ENCODE measurements around the gene IL18RAP.

IL18RAP gene, protein sequence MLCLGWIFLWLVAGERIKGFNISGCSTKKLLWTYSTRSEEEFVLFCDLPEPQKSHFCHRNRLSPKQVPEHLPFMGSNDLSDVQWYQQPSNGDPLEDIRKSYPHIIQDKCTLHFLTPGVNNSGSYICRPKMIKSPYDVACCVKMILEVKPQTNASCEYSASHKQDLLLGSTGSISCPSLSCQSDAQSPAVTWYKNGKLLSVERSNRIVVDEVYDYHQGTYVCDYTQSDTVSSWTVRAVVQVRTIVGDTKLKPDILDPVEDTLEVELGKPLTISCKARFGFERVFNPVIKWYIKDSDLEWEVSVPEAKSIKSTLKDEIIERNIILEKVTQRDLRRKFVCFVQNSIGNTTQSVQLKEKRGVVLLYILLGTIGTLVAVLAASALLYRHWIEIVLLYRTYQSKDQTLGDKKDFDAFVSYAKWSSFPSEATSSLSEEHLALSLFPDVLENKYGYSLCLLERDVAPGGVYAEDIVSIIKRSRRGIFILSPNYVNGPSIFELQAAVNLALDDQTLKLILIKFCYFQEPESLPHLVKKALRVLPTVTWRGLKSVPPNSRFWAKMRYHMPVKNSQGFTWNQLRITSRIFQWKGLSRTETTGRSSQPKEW

DNA sequence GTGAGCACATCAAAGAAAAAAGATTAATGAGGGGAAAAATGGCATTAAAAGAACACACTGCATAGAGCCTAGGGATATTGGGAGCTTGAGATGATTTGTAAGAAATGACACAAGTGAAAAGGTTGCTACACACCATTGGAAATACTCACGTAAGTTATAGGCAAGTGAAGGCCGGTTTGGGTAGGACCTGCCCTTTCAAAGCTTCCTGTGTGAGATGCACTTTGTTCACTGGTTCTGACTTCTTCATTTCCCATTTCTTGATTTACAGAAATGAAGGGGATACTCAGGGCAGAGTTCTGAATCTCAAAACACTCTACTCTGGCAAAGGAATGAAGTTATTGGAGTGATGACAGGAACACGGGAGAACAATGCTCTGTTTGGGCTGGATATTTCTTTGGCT is at the start of gene IL18RAP:
IL18RAP (plus strand) TSS at position 251 of the 400 bp plus-strand sequence; CDS start at position 369, 118 bp downstream.
- DNase-seq, result peak; percentile 43

DNA sequence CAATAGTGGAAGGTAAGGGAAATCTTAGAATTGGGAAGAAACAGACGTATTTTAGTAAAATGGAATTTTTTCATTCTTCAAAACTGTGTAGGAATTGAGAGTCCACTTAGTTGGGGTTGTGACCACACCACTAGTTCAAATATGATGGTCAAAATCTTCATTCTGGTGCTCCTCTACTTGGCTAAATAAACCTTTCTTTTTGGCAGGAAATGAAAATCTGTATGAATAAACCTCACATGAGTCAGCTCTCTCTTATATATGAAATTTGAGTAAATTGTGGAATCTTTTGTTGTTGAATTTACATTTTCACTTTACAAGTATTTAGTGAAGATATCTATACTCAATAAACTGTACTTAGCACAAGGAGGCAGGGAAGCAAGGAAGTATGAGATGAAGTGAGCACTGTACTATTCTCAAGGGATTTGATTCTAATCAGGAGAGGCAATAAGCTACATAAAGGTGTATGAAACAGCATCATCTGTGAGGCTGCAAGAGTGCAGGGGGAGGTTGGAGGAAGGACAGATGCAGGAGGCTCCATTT is 46.8 kb upstream of the IL18RAP start:
- no peak for DNase-seq

DNA sequence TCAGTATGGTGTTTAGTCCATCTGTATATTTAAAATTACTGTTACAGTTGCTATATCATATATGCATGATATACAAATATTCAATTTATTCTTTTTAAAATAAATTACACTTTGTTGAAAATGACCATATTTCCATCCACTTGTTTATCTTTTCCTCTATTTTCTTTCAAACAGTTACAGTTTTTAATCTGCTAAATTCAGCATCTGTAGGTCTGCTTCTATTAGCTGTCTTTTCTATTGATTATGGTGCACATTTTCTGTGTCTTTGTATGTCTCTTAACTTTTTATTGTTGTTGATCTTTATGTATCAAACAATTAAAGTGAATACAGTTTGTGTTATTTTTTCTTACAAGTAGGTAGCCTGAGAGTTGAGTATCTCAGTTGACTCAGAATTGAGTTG is 39.2 kb upstream of the IL18RAP start:
- DNase-seq, result no peak

DNA sequence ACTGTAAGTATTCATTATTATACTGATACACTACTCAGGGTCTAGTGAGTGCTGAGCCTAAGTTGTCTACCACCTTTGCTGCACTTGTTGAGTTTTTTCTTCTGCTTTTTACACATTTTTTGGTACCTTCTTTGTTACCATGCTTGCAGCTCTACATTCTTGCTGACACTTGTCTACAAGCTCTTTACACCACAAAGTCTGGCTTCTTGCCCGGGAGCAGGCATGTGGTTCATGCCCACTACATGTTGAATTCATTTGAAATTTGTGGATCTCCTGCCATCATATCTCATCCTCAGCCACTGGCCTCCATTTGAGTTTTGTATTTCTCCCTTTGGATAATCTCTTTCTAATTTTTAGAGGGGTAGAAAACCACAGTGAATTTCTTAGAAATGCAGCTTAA is 37.4 kb upstream of the IL18RAP start:
- DNase-seq, result no peak

DNA sequence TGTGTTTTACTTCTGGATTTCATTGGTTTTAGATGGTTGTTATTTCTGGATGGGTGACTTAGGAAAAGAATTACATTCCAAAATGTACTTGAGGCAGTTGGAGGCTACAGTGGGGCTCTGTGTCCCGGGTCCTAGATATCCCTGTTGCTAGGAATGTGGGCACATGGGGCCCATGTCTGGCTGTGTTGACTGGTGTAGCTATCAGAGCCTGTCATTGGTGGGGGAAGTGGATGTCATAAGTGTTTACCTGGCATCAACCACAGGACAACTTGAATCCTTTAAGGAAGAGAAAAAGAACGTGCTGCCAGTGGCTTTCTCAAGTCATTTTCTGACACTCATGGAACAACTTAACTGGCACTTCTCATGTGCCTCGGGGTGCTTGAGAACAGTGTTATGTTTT is 37.0 kb upstream of the IL18RAP start:
- no peak for DNase-seq

DNA sequence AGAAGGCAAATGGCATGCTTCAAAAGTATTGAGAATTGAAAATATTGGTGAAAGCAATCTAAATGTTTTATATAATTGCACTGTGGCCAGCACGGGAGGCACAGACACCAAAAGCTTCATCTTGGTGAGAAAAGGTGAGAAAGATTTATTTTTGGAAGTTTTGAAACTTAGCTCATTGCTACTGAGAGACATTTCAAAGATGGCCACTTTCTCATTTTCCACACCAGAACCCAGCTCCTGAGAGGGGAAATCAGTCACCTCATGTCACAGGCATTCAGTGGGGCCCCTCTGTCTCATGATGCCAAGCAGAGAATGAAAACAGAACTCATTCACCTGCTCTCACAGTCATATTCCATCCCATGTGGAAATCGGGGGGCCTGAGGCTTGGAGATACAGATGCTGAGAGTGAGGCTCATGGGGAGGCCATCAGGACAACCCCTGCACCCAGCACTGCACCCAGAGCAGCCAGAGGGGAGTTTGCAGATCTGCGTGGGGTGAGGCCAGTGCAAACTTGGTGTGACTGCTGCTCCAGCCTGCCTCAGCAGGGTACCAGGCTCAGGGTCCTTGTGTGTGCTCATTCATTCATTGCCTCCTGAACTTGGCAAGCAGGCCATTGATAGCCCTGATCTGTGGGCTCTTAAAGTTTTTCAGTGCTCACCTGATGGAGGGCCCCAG is 36.0 kb upstream of the IL18RAP start:
- no peak for DNase-seq

DNA sequence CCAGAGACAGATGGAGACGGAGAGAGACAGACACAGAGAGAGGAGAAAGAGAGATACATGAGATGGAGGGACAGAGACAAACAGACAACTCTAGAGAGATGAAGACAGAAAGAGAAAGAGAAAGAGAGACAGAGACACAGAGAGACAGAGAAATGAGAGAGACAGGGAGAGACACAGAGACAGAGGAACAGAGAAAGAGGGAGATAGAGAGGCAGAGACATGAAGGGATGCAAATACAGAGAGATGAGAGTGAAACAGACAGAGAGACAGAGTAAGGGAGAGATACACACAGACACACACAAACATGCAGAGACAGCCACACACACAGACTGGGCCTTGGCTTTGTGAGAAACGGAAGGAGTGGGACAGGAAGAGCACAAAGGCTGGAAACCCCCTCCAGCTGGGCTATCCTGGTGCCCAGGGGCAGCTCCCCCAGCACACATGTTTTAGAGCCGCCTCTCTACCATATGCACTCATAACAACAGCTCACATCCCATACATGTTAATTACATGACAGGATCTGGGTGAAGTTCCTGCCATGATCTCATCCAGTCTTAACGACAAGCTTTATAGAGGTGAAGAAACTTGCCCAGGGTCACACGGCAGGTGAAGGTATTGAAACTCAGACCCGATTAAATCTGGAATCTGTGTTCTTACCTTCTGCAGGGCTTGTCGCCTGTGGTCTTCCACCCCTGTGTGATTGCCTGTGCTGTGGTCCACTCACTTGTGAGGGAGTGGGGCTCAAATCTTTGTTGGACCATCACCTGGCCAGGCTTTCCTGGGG is 35.0 kb upstream of the IL18RAP start:
- DNase-seq, result no peak

DNA sequence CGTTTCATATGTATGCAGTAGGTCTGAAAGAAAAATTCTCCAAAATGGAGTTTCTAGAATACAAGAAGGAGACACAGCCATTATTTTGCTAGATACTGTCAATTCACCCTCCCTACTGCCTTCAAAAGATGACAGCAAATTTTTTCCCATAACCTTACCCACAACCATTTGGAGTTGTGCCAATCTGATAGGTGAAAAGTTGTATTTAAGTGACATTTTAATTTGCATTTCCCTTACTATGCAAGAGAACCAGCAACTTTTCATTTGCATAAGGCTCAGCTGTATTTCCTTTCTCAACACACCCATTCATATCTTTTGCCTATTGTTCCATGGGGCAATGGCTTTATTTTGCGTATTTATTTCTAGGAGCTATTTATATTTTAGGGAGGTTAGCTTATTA is 31.4 kb upstream of the IL18RAP start:
- peak; percentile 9 for DNase-seq

DNA sequence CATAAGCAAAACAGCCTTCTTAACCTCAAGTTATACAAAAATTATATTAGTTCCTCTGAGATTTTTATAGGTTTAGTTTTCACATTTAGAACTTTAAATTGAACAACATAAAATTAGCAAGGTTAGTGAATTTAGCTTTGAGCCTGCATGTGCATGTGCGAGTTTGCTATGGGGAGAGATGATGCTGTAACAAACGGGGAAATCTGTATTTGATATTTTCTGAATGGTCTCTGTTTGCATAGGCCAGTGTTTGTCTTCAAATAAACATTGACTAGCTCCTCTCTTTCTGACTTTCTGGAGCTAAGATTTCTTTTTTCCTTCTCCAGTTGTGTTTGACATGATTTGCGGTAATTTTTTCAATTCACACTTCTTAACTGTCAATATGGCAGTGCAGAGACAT is 30.9 kb upstream of the IL18RAP start:
- no peak for DNase-seq

DNA sequence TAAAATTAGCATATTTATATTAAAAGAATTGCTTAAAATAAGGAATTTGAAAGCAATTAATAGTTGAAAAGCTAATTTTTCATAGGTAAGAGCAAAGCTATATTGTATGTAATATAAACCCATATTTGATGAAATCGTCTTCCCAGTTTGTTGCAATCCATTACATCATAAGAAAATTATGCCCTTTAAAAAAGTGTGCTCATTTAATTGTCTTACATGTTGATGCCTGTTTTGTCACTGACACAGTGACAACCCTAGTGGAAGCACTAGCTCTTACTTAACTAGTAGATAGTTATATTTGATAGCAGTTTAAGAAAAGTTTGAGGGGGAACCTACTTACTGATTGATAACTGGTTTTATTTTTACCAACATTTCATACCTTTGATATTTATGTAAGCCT is 30.0 kb upstream of the IL18RAP start:
- DNase-seq, result no peak

DNA sequence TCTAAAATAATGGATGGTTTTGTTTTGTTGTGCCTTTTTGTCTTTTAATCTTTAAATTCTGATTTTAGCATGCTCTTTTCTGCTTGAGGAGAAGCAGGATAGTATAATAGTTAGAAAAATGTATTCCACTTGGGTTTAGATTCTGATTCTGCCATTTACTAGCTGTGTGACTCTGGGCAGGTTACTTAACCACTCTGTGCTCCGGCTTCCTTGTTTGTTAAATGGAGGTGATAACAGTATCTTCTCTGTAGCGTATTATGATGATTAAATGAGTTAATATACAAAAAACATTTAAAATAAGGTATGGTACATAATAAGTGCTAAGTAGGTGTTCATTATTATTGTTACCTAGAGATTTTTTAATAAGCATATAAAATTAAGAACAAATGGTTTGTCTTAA is 26.9 kb upstream of the IL18RAP start:
- DNase-seq, result no peak

DNA sequence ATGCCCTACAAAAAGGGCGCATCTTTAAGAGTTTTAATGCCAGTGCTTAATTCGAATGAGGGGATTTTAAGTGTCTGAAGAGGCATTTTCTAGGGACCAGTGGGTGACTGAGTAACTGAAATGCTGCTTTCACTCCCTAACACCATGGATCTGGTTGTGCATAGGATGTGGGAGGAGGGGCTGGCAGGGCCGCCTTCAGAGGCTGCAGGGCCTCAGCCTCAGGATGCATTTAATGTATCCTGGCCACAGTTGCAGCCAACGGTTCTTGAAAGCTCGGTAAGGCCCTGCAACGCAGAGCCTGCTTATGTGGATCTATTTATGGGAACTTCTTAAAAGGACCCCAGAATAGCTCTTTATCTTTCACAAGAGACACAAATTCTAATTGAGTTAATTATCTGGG is 25.8 kb upstream of the IL18RAP start:
- no peak for DNase-seq

DNA sequence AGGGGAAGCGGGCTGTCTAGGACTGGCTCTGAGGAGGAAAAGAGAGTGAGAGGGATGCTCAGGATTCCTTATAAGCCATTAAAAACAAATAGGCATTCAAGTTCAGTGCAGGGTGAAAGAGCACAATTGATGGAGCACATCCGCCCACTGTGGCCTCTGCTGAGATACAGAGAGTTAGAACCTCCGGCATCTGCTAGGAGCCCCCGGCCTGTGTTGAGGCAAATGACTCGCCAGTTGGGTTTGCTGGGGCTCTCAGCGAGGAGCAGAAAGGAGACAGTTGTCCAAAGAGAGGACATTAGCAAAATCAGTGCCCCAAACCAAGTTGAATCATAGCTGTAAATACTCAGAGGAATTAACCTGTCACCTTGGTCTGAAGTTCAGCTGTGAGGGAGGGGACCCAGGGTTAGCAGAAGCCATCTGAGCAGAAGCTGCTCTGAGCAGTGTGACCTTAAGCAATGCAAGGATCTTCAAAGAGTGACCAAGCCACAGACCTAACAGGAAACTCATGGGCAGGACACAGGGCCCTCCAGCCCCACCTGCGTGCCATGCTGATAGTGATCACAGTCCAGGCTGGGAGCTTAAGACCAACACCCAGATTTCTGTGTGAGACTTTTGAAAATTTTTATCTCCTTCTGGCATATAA is 23.3 kb upstream of the IL18RAP start:
- DNase-seq, result no peak

DNA sequence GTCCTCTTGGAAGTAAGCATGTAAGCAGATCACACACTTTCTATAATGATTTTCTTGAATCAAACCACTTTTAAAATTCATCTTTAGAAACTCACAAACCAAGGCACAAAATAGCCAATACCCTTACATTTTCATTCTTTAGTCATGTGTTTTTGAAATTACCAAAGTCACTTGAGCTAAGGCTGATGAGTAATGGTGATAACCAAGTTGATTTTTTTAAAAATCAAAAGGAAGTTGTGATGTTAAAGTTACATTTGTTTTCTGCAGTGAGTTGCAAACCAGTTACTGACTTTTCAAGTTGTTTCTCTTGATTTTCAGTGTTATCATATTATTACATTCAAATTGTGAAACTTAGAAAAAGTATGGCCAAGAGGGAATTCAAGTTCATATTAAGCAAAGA is 21.5 kb upstream of the IL18RAP start:
- no peak for DNase-seq

DNA sequence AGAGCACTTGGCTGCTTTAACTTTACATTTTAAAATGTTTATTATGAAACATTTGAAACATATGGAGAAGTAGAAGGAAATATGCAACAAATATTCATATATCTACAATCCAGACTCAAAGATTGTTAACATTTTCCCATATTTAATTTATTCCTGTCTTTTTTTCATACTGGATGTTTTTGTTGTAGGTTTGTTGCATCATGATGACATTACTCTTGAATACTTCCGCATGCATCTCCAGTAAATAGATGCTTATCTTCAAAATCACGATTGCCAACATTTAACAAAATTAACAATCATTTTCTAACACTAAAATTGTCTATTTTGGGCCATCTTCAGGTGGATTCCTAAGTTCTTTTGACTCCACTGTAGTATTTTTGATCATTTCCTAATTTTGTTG is 21.1 kb upstream of the IL18RAP start:
- no peak for DNase-seq

DNA sequence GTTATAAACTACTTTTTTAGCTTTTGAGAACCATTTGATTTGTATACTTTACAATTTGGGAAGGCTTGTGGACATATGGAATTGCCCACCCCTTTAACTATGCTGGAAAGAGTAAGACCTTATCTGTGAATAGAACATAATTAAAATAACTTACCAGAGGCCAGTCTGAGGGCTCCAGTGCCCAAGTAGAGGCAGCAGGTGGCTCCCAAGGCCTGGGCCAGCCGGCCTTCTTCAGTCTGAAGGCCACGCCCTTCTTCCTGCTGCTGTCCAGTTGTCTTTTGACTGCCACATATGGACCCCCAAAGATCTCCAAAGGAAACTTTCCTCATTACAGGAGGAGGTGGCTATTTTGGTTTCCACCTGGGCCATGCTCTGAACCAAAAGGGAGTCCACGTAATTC is 12.0 kb upstream of the IL18RAP start:
- no peak for DNase-seq

DNA sequence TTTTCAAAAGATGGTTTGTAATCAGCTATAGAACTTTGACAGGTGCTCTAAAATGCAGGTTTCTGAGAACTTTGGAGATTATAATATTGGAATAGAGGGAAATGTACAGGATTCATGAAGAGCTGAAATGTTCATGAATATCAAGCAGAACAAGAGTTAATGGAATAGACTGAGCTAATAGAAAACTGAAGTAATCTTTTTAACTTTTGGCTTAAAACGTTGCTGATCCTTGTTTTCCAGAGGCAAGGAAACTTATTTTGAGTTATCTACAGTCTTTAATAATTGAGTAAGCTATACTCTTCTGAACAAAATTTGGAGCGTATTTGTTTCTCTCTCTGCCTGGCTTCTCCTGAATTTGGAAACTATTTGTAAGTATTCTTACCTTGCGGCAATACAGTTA is 10.8 kb upstream of the IL18RAP start:
- DNase-seq, result no peak

DNA sequence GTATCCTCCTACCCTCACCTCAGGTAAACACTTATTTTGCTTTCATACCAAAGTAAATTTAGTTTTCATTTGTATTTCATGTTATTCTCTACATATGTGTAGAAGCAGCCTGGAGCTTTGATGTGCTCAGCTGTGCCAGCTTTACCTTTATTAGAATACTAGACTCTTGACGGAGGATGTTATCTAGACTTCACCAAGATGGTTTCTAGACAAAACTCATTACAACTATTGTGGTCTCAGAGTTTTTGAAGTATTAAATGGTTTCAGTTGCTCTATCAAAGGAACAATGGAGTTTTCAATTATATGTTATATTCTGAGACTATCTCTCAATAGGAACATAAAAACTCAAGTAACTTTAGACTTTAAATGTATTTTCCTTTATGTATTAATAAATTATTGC is 5.0 kb upstream of the IL18RAP start:
- peak; percentile 48 for DNase-seq

DNA sequence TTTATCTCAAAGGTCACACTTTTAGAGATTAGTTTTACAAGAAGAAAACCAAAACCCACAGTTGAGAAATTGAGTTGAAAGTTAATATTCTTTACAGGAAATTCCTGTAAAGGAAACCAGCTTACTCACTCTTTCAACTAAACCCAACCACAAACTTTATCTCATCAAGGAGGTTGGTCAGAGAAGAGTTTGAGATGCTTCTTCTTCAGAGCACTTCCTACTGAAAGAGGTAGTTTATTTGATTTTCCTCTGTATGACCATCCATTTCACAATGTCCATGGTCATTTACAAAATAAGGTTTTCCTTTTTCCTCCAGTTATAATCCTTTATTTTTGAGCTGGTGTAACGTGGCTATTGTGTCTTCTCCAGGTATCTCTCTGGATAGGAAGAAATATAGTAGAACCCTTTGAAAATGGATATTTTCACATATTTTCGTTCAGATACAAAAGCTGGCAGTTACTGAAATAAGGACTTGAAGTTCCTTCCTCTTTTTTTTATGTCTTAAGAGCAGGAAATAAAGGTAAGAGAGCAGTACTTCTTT is 4.5 kb upstream of the IL18RAP start:
- peak; percentile 83 for DNase-seq

DNA sequence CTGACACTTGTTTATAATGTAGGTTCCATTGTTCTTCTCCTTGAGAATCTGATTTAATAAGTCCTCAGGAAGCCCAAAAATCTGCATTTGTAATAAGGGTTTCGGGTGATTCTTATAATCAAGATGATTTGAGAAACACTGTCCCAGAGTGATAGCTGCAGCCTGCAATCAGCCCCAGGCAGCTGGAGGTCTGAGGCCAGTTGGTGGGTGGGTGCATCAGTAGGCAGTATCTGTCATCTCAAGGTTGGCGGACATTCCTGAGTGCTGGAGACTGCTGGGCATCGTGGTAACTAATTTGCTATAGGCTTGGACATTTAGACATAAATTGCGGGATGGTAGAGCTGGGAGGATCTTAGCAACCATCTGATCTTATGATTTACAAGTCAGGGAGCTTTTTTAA is 2.7 kb upstream of the IL18RAP start:
- DNase-seq, result no peak

DNA sequence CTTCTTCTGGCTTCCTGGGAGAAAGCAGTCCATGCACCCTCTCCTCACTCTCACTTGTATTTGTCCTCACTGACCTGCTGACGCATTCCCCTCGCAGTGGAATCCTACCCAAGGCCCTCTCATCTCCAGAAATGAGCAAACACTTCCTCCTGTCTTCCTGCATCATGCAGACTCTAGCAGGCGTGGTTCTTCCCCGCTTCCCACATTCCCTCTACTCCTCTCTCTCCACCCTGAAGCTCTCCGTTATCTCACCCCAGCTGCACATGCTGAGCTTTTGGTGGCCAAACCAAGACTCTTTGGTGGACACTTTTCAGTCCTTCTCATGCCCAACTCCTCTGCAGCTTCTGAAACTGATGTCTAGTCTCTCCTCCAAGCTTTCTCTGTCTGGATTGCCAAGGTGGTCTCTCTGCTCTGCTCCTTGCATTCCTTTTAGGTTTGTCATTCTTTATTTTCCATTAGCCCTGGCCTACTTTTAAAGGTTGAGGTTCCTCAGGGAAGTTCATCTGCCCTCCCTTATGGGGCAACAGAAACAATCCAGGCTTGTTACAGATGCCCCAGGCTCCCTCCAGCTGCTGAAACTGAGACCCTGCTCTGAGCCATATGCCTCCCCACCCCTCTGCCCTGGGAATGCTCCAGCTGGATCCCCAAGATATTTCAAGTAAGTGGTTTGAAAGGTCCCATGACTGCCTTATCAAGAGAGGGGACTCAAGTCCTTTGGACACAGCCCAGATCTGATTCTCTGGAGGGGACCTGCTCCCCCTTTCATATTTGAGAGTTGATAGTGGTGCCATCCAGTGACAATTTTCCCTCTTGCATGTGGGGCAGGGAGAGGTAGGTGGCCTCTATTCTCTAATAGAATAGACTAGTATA is 835 bp upstream of the IL18RAP start:
- peak; percentile 60 for DNase-seq

Measured in activated CD4-positive, alpha-beta T cell treated with anti-CD3 and anti-CD28 coated beads, Interleukin-2, Interleukin-6, amounts not matched to agents 100 ng/mL and 50 ng/mL, durations not matched to agents 16 hours and 8 hours (primary cell).